A549 treated with dexamethasone at 1 μM for 4 hours (cell line): ENCODE results near the gene TEX12. TPM values are rescaled to one million over a fixed set of nuclear protein-coding genes. Genes with fewer than 3 reads are reported as not detected.

Experiments
- total RNA-seq: library from RNA; stranded (reverse); fragments of 200-300 nt; extraction: Qiagen RNA extraction; gene quantifications from 5 replicates; pipeline ENCODE4 v1.2.3, GENCODE V29; 2022

The TEX12 gene
- not detected in 5 replicates for total RNA-seq

GRCh38 chr11:112167145-112167544, at the start of gene TEX12:
Gene TEX12 (plus strand): TSS chr11:112167372. CDS start chr11:112169269, 1,897 bp downstream.

DNA sequence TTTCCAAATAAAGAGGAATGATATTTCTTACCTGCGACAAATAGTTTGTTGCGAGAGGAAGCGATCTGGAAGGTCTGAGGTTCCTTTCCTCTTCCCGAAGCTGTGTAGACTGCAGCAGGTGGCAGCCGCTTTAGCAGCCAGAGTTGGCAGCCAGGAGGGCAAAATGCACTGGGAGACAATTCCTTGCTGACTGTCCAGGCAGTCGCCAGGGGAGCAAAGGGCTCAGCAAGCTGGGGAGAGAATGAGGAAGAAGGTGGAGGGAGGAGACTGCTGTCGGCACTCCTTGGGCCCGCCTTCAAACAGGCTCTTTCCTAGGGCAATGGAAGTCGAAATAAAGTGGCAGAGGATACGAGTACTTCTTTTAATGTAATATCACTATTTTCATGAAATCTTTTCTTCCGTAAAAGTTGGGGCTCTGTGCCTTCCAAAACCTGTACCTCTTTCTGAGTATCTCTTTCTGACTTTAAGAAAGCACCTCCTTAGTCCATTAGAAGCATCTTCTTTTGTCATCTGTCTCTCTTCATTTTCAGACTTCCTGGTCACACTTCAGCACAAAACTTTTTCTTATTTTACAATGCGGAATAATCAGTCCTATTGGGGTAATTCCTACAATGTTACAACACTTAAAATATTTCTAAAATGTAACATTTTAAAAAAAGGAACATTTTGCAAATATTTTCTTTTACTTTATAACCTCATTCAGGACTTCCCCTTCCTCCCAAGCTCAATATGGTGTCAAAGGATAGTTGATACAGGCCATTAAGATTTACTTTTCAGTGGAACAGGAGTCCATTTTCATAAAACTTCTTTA, 3.1 kb upstream of the TEX12 start, which contains the start of gene IL18:
TSS of gene IL18 (minus strand) at position 220 of the 811 bp plus-strand sequence. CDS start 9,041 bp downstream, outside the sequence.

DNA sequence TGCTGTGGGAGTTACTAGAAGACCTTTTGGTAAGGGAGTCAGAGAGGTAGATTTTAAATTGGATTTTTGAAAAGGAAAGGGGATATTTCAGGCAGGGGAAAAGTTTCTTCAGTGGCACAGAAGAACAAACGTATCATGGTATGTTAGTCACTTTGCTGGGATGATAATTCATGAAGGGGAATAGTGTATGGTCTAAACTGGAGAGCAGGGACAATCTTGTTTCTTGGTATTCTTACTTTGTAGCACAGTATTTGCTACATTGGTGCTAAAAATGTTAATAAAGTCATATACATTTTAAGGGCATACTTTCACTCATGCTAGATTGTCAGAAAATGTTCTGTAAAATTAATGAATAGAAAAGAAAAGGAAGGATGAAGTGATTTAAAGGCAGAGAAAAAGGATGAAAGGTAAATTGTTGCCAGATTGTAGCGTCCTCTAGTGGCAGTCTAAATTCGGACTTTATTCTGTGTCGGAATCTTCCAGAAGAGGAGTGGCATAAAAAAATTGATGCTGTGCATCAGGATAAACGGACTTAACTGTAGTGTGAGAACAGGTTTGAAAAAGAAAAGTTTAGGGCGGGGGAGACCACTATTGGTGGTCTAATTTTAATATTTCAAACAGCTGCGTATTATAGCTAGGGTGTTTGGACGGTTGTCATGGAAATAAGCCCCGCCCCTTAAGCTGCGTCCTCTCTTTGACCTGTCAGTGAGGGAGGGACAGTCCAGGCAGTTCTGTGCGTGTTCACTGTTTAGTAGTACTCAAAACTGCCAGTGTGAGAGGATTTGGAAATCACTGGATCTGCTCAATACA, 7.8 kb downstream of the TEX12 start, which contains the start of gene BCO2:
TSS of gene BCO2 (plus strand) at position 724 of the 810 bp plus-strand sequence. CDS start 90 bp downstream, outside the sequence.

Other genes starting within 250 kb of the TEX12 start
- gene C11orf52, start 248.5 kb upstream of the TEX12 start, total RNA-seq, result 0.15 to 0.45 TPM (median 0.26 TPM) in 5 replicates
- 6.1 to 10.3 TPM (median 9.6 TPM) in 5 replicates for gene DIXDC1, start 230.0 kb upstream of the TEX12 start, total RNA-seq
- gene DLAT, start 142.0 kb upstream of the TEX12 start, total RNA-seq, result 26.5 to 34.1 TPM (median 31.1 TPM) in 5 replicates
- 0.70 to 1.4 TPM (median 1.1 TPM) in 5 replicates for gene PIH1D2, start 93.4 kb upstream of the TEX12 start, total RNA-seq
- 15.9 to 18.2 TPM (median 17.3 TPM) in 5 replicates for gene NKAPD1, start 93.1 kb upstream of the TEX12 start, total RNA-seq
- 56.0 to 75.2 TPM (median 59.3 TPM) in 5 replicates for gene TIMM8B, start 80.6 kb upstream of the TEX12 start, total RNA-seq
- gene SDHD, start 80.5 kb upstream of the TEX12 start, total RNA-seq, result 57.4 to 72.2 TPM (median 63.7 TPM) in 5 replicates
- gene IL18, start 3.3 kb upstream of the TEX12 start, total RNA-seq, result 75.9 to 94.3 TPM (median 87.5 TPM) in 5 replicates
- gene BCO2, start 8.1 kb downstream of the TEX12 start, total RNA-seq, result 0.92 to 1.7 TPM (median 1.3 TPM) in 5 replicates
- gene PTS, start 59.1 kb downstream of the TEX12 start, total RNA-seq, result 25.6 to 30.0 TPM (median 28.2 TPM) in 5 replicates
- not detected in 5 replicates for gene PLET1, start 93.5 kb downstream of the TEX12 start, total RNA-seq